B cell (primary cell): ENCODE results near the gene MIP. TPM values are rescaled to one million over a fixed set of nuclear protein-coding genes. Genes with fewer than 3 reads are reported as not detected.

Experiments used
- ATAC-seq: fragments of 200-7000 bp; cut with Tn5 transposase; one replicate; pipeline ENCODE4 v1.10.0; 2021; ENCODE audit warnings: low read depth, mild to moderate bottlenecking, moderate number of reproducible peaks, moderate library complexity
- CTCF ChIA-PET: fragments of 350-600 bp; sonication (Branson Sonifier 250); formaldehyde crosslinking; loops from one replicate; lab custom pipeline; 2021; ENCODE audit warnings: antibody characterized with exemption, inconsistent platforms; lab: Charles Lee
- POLR2A ChIA-PET: fragments of 350-600 bp; sonication (Branson Sonifier 250); formaldehyde crosslinking; loops from one replicate; lab custom pipeline; 2021; ENCODE audit warnings: antibody characterized with exemption; lab: Charles Lee
- DNase-seq: peaks from one replicate; pipeline ENCODE4 v3.0.0; 2013
- H2AFZ ChIP-seq: 2 replicates; pipeline ENCODE4 v1.6.1; 2012; ENCODE audit warnings: mild to moderate bottlenecking, low read depth, low read length; ENCODE audit not compliant: insufficient read depth, poor library complexity, severe bottlenecking
- H3K27ac ChIP-seq, 2 donors: 1 replicate in 1 of 2; 2 replicates in 1 of 2; pipeline ENCODE4 v1.5.1; 2012 to 2013; ENCODE audit warnings: low read length in 2 of 2, mild to moderate bottlenecking in 2 of 2, moderate library complexity in 1 of 2
- H3K27me3 ChIP-seq, 4 experiments: fragments of 200-600 bp in 1 of 4; sonication (generic) in 1 of 4; replicated peaks in 1 of 4; 1 replicate in 2 of 4; 2 replicates in 2 of 4; pipeline versions ENCODE4 v1.6.1 to v1.7.0; 2013 to 2016; ENCODE audit warnings: low read length in 3 of 4, mild to moderate bottlenecking in 2 of 4, mixed read lengths in 1 of 4, moderate library complexity in 1 of 4; ENCODE audit not compliant: insufficient read depth in 4 of 4, control insufficient read depth in 3 of 4; ENCODE audit errors: control extremely low read depth in 1 of 4
- H3K36me3 ChIP-seq, 2 experiments: replicated peaks in 1 of 2; 1 replicate in 1 of 2; 2 replicates in 1 of 2; pipeline versions ENCODE4 v1.6.1 to v1.7.1; 2013; ENCODE audit warnings: low read length in 1 of 2; ENCODE audit not compliant: insufficient read depth in 2 of 2, control insufficient read depth in 1 of 2; ENCODE audit errors: control extremely low read depth in 1 of 2, extremely low read depth in 1 of 2
- H3K4me1 ChIP-seq, 2 donors: fragments of 200-600 bp in 1 of 2; sonication (generic) in 1 of 2; 1 replicate in 1 of 2; 2 replicates in 1 of 2; pipeline versions ENCODE4 v1.5.1 to v1.6.1; 2013 to 2017; ENCODE audit warnings: low read length in 2 of 2; ENCODE audit not compliant: control insufficient read depth in 2 of 2, insufficient read depth in 2 of 2
- H3K4me2 ChIP-seq: replicated peaks from 2 replicates; pipeline ENCODE3; 2012; ENCODE audit warnings: mild to moderate bottlenecking, low read depth, low read length; ENCODE audit not compliant: poor library complexity, severe bottlenecking
- H3K4me3 ChIP-seq, 5 experiments: fragments of 200-600 bp in 1 of 5; sonication (generic) in 1 of 5; 1 replicate in 3 of 5; 2 replicates in 2 of 5; pipeline versions ENCODE4 v1.5.1 to v1.7.0; 2011 to 2016; ENCODE audit warnings: low read length in 4 of 5, mild to moderate bottlenecking in 4 of 5, low read depth in 2 of 5, control low read depth in 1 of 5, moderate library complexity in 1 of 5; ENCODE audit not compliant: insufficient read depth in 1 of 5; ENCODE audit errors: control extremely low read depth in 1 of 5, extremely low read depth in 1 of 5
- H3K79me2 ChIP-seq: fragments of 200-600 bp; sonication (generic); one replicate; pipeline ENCODE4 v1.6.0; 2016; ENCODE audit warnings: low read length; ENCODE audit not compliant: control insufficient read depth, insufficient read depth
- H3K9ac ChIP-seq: fragments of 200-600 bp; sonication (generic); 2 replicates; pipeline ENCODE4 v1.6.1; 2017; ENCODE audit warnings: mild to moderate bottlenecking, low read length, moderate library complexity
- H3K9me3 ChIP-seq, 3 donors: one replicate each; pipeline versions ENCODE4 v1.6.1 to v1.7.1; 2013; ENCODE audit warnings: low read length in 2 of 3; ENCODE audit not compliant: control insufficient read depth in 2 of 3, insufficient read depth in 1 of 3; ENCODE audit errors: control extremely low read depth in 1 of 3
- H4K20me1 ChIP-seq: 2 replicates; pipeline ENCODE4 v1.6.0; 2012; ENCODE audit warnings: mild to moderate bottlenecking, low read length; ENCODE audit not compliant: insufficient read depth, control insufficient read depth, poor library complexity, severe bottlenecking
- H3K27ac Mint-ChIP-seq: one replicate; pipeline ENCODE4 v1.8.0; 2021; ENCODE audit warnings: mixed read lengths
- H3K27me3 Mint-ChIP-seq: one replicate; pipeline ENCODE4 v1.8.0; 2021; ENCODE audit warnings: mixed read lengths
- H3K4me1 Mint-ChIP-seq: one replicate; pipeline ENCODE4 v1.8.0; 2021; ENCODE audit warnings: mixed read lengths
- H3K4me3 Mint-ChIP-seq: one replicate; pipeline ENCODE4 v1.8.0; 2021; ENCODE audit warnings: mixed read lengths
- H3K9me3 Mint-ChIP-seq: one replicate; pipeline ENCODE4 v1.8.0; 2022; ENCODE audit warnings: mixed read lengths; ENCODE audit not compliant: insufficient read depth
- CTCF ChIP-seq: fragments of 200-600 bp; IDR thresholded peaks from one replicate; pipeline ENCODE4 v1.8.0; 2022; ENCODE audit warnings: antibody characterized with exemption, mild to moderate bottlenecking
- EZH2 ChIP-seq: IDR thresholded peaks from 2 replicates; pipeline ENCODE4 v1.6.1; 2012; ENCODE audit warnings: borderline replicate concordance, low read depth, mild to moderate bottlenecking, moderate library complexity, low read length; ENCODE audit not compliant: insufficient read depth, poor library complexity, severe bottlenecking
- WGBS: methylation state at CpG from one replicate; pipeline ENCODE4 v1.1.5; 2013; ENCODE audit warnings: missing lambda C conversion rate; ENCODE audit not compliant: insufficient coverage; 5-methylcytosine and 5-hydroxymethylcytosine counted together
- intact Hi-C: fragments of 100-400 bp; cut with micrococcal nuclease; formaldehyde crosslinking; loops from one replicate; pipeline ENCODE4 v1.10.0; 2022
- polyA plus RNA-seq: library from polyadenylated mRNA; depleted of rRNA; stranded (reverse); fragments of >200 nt; gene quantifications from 2 replicates; pipeline ENCODE4 v1.2.3, GENCODE V29; 2012
- total RNA-seq, 2 donors: library from RNA; stranded (reverse); fragments of 120-200 nt in 1 of 2; gene quantifications; 1 replicate in 1 of 2; 2 replicates in 1 of 2; pipeline versions ENCODE4 v1.2.3 to v1.2.4, GENCODE V29; 2013 to 2022

MIP gene
- total and polyA plus RNA-seq, 2 donors (not counting 1 experiment from before 2014, with no cell fraction given) = not detected

DNA sequence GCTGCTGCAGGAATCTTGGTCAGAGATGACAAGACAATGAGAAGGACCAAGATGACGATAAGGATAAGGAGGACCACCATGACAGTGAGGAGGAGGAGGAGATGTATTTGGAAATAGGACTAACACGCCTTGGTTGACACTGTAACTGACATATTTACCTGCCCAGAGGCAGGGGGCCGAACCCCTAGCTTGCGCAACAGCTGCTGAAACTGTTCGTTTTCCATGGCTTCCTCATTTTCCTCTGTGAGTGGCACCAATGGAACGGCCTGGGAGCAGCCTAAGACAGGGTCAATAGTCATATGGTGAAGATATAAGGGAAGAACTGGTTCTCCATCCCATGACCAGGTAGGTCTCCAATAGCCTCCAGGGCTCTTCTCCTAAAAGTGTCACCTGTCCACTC, 34.0 kb downstream of the MIP start:
- Mint-ChIP-seq H3K4me1 (no peaks in the 10 kb centered on the region), H3K4me3 (no peak overlapping the region), H3K9me3 (no peaks in the 10 kb centered on the region), H3K27ac (no peak overlapping the region), H3K27me3 (no peaks in the 10 kb centered on the region)
- no peak for ATAC-seq
- H3K4me2 ChIP-seq = no peak overlapping the region
- ChIA-PET POLR2A (no interaction called here), CTCF (no interaction called here)
- H3K27ac ChIP-seq = no peak overlapping the region
- H3K79me2 ChIP-seq = no peaks in the 10 kb centered on the region
- no peak overlapping the region for H2AFZ ChIP-seq
- no peaks in the 10 kb centered on the region for H4K20me1 ChIP-seq
- H3K4me3 ChIP-seq = no peak overlapping the region
- WGBS = 99% methylated on average over 5 of the region's 6 CpGs
- TF ChIP-seq EZH2 (no peak), CTCF (no peak)
- peaks cover 0 to 70% of the 10 kb centered on the region in 2 experiments for H3K36me3 ChIP-seq
- no peak for DNase-seq
- H3K27me3 ChIP-seq = no peaks in the 10 kb centered on the region
- no peaks in the 10 kb centered on the region for H3K4me1 ChIP-seq
- no peaks in the 10 kb centered on the region for H3K9me3 ChIP-seq
- no peak overlapping the region for H3K9ac ChIP-seq
- intact Hi-C loops = no loop called here

GRCh38 chr12:56417739-56418138, 36.7 kb downstream of the MIP start:
- Mint-ChIP-seq H3K27ac (no peak overlapping the region), H3K27me3 (no peaks in the 10 kb centered on the region), H3K4me3 (no peak overlapping the region), H3K4me1 (no peaks in the 10 kb centered on the region), H3K9me3 (no peaks in the 10 kb centered on the region)
- H3K9me3 ChIP-seq = no peaks in the 10 kb centered on the region
- H3K36me3 ChIP-seq = peaks cover 0 to 48% of the 10 kb centered on the region in 2 experiments
- H4K20me1 ChIP-seq = no peaks in the 10 kb centered on the region
- no peak overlapping the region for H3K9ac ChIP-seq
- H2AFZ ChIP-seq = no peak overlapping the region
- CTCF ChIA-PET = interaction anchor here (0.8 to 1.5 kb wide), 3 partner anchors 11 to 210 kb away, joined by 3 to 4 read pairs (median 3); no protein-coding TSS in a partner anchor
- ATAC-seq (no peak), DNase-seq (no peak)
- H3K27ac ChIP-seq = no peak overlapping the region
- intact Hi-C loops = no loop called here
- H3K79me2 ChIP-seq = no peaks in the 10 kb centered on the region
- no peak overlapping the region for H3K4me3 ChIP-seq
- no peaks in the 10 kb centered on the region for H3K27me3 ChIP-seq
- TF ChIP-seq EZH2 (no peak), CTCF (no peak)
- H3K4me1 ChIP-seq = no peaks in the 10 kb centered on the region
- POLR2A ChIA-PET = interaction anchor here (0.6 kb wide), 1 partner anchor 21 kb away, joined by 8 read pairs; no protein-coding TSS in a partner anchor
- 97% methylated on average over 8 of the region's 11 CpGs for WGBS
- H3K4me2 ChIP-seq = no peak overlapping the region
